GM18526 (cell line): Measurements from ENCODE around the gene S1PR5.

ENCODE experiments used
- POLR2A ChIP-seq: IDR thresholded peaks from 3 replicates; pipeline ENCODE4 v1.6.1; 2011; ENCODE audit not compliant: insufficient read length; ENCODE audit errors: extremely low read depth

The S1PR5 gene

GRCh38 chr19:10521461-10522171 is 4.4 kb upstream of the S1PR5 start:
- TF ChIP-seq POLR2A = no peak

GRCh38 chr19:10520652-10521318 is 3.5 kb upstream of the S1PR5 start:
- TF ChIP-seq POLR2A = no peak

GRCh38 chr19:10519421-10519820 is 2.2 kb upstream of the S1PR5 start:
- TF ChIP-seq POLR2A = no peak

GRCh38 chr19:10518444-10519361 is 1.5 kb upstream of the S1PR5 start:
- TF ChIP-seq POLR2A = no peak

DNA sequence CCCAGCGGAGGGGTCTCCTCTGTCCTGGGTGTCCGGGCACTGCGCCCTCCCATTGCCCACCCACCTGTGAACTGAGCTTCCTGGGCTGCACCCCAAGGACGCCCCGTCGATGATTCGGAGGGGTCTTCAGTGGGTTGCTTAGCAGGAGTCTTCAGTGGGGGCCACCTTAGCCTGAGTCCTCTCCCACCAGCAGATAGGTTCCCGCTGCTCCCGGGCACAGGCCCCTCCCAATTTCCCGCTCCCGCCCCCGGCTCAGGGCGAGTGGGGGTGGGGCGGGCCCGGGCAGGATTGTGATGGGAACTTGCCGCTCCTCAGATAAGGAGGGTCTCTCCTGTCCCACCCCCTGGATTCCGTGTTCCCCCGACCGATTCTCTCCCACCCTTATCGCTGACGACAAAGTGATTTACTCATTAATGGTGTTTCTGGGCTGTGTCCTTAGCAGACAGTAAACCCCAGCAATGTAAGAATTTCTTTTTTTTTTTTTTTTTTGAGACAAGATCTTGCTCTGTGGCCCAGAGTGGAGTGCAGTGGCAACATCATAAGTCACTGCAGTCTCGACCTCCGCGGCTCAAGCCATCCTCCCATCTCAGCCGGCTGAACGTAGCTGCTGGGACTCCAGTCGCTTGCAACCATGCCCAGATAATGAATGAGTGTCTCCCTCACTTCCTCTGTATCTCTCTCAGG is 655 bp upstream of the S1PR5 start:
- TF ChIP-seq POLR2A = no peak

- no peak for TF ChIP-seq POLR2A
These were observed 468 bp downstream of the S1PR5 start for GRCh38 chr19:10516671-10517286.

GRCh38 chr19:10516064-10516385 is 1.2 kb downstream of the S1PR5 start:
- TF ChIP-seq POLR2A = no peak

DNA sequence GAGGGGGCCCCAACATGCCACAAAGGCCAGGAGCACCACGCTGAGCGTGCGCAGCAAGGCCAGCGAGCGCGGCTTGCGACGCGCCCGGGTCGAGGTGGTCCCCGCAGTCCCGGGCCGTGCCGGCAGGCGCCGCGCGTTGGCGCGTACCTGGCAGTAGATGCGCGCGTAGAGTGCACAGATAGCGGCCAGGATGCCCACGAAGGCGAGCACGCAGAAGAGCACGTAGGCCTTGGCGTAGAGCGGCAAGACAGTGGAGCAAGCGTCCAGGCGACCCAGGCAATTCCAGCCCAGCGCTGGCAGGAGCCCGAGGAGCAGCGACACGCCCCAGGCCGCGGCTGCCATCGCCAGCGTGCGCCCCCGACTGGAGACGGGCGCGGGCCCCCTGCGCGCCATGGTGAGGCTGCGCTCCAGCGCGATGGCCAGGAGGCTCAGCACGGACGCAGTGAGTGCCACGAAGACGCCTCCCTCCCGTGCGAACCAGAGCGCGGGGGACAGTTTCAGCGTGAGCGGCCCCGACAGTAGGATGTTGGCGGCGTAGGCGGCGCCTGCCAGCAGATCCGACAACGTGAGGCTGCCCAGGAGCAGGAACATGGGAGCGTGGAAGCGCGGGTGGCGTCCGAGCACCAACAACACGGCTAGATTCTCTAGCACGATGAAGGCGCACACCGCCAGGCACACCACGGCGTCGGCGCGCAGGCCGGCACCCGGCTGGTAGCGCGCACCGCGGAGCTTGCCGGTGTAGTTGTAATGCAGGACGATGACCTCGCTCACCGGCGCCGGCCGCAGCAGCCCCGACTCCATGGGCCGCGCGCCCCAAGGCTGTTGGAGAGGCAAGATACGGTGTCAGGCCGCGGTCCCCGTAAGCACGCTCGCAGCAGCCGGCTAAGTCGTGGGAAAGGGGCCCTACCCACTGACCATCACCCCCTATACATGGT is 2.8 kb downstream of the S1PR5 start:
- no peak for TF ChIP-seq POLR2A

GRCh38 chr19:10513223-10513622 is 4.0 kb downstream of the S1PR5 start:
- no peak for TF ChIP-seq POLR2A

GRCh38 chr19:10510301-10510802 is 6.9 kb downstream of the S1PR5 start:
- TF ChIP-seq POLR2A = no peak

- no peak for TF ChIP-seq POLR2A
These were observed 8.5 kb downstream of the S1PR5 start for GRCh38 chr19:10508707-10509106.

DNA sequence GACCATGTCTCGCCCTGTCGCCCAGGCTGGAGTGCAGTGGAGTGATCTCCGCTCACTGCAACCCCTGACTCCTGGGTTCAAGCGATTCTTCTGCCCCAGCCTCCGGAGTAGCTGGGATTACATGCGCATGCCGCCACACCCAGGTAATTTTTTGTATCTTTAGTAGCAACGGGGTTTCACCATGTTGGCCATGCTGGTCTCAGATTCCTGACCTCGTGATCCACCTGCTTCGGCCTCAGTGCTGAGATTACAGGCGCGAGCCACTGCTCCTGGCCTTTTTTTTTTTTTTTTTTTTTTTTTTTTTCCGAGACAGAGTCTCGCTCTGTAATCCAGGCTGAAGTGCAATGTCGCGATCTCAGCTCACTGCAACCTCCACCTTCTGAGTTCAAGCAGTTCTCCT is 9.2 kb downstream of the S1PR5 start:
- no peak for TF ChIP-seq POLR2A

GRCh38 chr19:10505583-10506229 is 11.5 kb downstream of the S1PR5 start:
- TF ChIP-seq POLR2A = no peak

DNA sequence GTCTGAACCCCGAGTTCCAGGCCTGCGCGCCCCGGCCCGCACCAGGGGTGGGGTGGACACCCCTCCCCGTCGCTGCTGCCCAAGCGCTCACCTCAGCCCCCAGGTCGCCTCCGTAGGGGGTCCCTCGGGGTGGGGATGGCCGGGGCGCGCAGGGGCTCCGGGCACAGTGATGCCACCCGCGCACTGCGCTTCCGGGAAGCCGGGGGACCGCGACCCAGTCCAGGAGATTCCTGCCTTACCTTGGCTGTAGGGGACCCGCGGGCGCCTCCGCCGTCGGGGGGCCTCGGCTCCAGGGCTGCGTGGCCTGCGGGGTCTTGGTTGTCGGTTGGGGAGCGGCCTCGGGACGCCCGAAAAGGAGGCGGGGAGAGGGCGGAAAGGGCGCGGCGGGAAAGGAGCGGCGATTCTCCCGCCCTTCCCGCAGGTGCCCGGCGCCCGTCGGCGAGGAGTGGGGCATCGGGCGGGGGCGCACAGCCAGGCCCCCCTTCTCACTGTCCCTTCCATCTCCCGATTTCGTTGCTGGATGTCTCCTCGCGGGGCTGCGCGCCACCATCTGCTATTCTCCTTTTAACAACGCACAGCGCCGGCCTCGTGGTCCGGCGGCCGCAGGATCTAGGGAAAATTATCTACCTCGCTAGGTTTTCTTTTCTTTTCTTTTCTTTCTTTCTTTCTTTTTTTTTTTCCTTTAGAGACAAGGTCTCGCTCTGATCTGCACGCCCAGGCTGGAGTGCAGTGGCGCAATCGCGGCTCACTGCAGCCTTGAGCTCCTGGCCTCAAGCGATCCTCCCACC is 14.1 kb downstream of the S1PR5 start, which contains the start of gene KEAP1:
Gene KEAP1, minus strand, starts transcription at position 355 of the 788 bp plus-strand sequence. CDS start 3,323 bp downstream, outside the sequence.
- TF ChIP-seq POLR2A = no peak
